Small intestine (tissue), 7 donors: ENCODE measurements around the gene EML5. TPM values are rescaled to one million over a fixed set of nuclear protein-coding genes. Genes with fewer than 3 reads are reported as not detected.

Experiments
- DNase-seq, 2 donors: peaks; one replicate each; pipeline versions ENCODE4 v3.0.0 to v3.0.0-alpha.2; 2013
- FAIRE-seq: peaks from 2 replicates; lab custom pipeline; 2012; peaks lifted over from hg19 to GRCh38; lab: Jason Lieb, UNC
- H3K27ac ChIP-seq, 3 donors: one replicate each; pipeline ENCODE4 v1.5.1; 2013; ENCODE audit warnings: low read length in 2 of 3, mild to moderate bottlenecking in 2 of 3, control low read depth in 1 of 3, inconsistent platforms in 1 of 3, low read depth in 1 of 3, moderate library complexity in 1 of 3
- H3K27me3 ChIP-seq, 3 donors: one replicate each; pipeline ENCODE4 v1.6.1; 2013; ENCODE audit warnings: low read length in 3 of 3, inconsistent platforms in 1 of 3; ENCODE audit not compliant: control insufficient read depth in 3 of 3, insufficient read depth in 3 of 3
- H3K36me3 ChIP-seq, 3 donors: one replicate each; pipeline ENCODE4 v1.6.1; 2013; ENCODE audit warnings: low read length in 3 of 3, inconsistent platforms in 1 of 3, low read depth in 1 of 3, mild to moderate bottlenecking in 1 of 3, moderate library complexity in 1 of 3; ENCODE audit not compliant: control insufficient read depth in 3 of 3, insufficient read depth in 2 of 3
- H3K4me1 ChIP-seq, 3 donors: one replicate each; pipeline ENCODE4 v1.6.1; 2013; ENCODE audit warnings: low read length in 2 of 3, inconsistent platforms in 1 of 3, low read depth in 1 of 3, mild to moderate bottlenecking in 1 of 3, moderate library complexity in 1 of 3; ENCODE audit not compliant: control insufficient read depth in 3 of 3, insufficient read depth in 2 of 3
- H3K4me3 ChIP-seq, 3 donors: one replicate each; pipeline ENCODE4 v1.5.1; 2013; ENCODE audit warnings: low read length in 3 of 3, control low read depth in 1 of 3, inconsistent platforms in 1 of 3, low read depth in 1 of 3, mild to moderate bottlenecking in 1 of 3, moderate library complexity in 1 of 3
- H3K9me3 ChIP-seq, 2 donors: one replicate each; pipeline ENCODE4 v1.6.1; 2013; ENCODE audit warnings: low read depth in 1 of 2, low read length in 1 of 2; ENCODE audit not compliant: control insufficient read depth in 2 of 2, insufficient read depth in 1 of 2
- WGBS, 3 donors: extraction: QIAGEN DNeasy Blood & Tissue Kit; methylation state at CpG; one replicate each; pipeline ENCODE4 v1.1.7; 2013; 5-methylcytosine and 5-hydroxymethylcytosine counted together
- polyA plus RNA-seq, 4 donors: library from polyadenylated mRNA; stranded (reverse) in 3 of 4; unstranded in 1 of 4; fragments of 200-250 nt in 3 of 4; fragments of 120-200 nt in 1 of 4; gene quantifications; one replicate each; pipeline versions ENCODE4 v1.2.1 to v1.2.3, GENCODE V29; 2013
- donor health status: healthy with polysubstance abuse.
- donor health status: control.
- donor health status: control.
- donor health status: Bipolar disorder and iron deficiency.
- donor health status: healthy.

Gene EML5
- polyA plus RNA-seq, 4 donors = 0.70 to 1.5 TPM; not detected in 2

DNA sequence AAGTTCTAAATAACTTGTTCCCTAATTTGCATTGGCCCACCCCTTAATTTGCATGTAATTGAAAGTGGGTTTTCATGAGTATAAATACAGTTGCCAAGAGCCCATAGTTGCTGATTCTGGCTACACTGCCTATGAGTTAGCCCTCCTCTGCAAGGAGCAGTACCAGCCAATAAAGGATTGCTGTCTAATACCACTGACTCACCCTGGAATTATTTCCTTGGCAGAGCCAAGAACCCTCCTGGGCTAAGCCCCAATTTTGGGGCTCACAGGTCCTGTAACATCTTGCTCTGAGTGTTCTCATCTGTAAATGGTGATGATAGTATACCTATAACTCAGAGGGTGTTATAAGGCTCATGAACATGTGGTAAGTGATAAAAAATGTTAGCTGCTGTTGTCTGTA, 38.5 kb upstream of the EML5 start:
- FAIRE-seq = no peak
- H3K4me1 ChIP-seq = no peaks in the 10 kb centered on the region
- H3K9me3 ChIP-seq = peaks cover 0 to 4% of the 10 kb centered on the region in 2 donors
- peaks cover 0 to 6% (median 0%) of the 10 kb centered on the region in 3 donors for H3K36me3 ChIP-seq
- H3K4me3 ChIP-seq = no peak overlapping the region
- no peaks in the 10 kb centered on the region for H3K27me3 ChIP-seq
- H3K27ac ChIP-seq = no peak overlapping the region
- no peak for DNase-seq

DNA sequence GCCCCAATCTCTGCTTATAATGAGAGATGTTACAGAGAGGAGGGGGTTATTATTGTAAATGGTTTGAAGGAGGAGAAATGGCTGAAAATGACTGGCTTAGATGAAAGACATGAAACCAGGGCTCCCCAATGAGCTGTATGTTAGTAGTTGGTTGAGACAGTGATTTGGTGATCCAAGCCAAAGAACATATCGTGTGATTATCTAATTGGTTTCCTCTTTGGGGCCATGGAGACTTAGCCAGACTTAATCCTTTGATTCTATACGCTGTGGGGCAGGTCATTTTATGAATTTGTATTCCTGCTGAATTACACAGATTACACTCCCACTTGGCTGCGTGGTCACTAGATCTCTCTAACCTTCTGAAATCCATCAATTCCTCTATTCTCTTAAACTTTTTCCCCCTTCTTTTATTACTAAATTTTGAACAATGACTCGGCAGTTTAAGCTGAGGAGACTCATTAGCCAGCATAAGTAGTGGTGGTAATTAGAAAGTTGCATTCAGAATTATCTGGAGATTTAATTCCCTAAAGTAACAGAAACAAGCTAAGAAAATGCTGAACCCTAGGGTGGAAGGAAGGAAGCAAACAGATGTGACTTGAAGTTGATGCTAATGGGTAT, 37.0 kb upstream of the EML5 start:
- FAIRE-seq (no peak), DNase-seq (no peak)
- no peaks in the 10 kb centered on the region for H3K27me3 ChIP-seq
- peaks cover 0 to 6% (median 0%) of the 10 kb centered on the region in 3 donors for H3K36me3 ChIP-seq
- H3K4me1 ChIP-seq = peaks cover 0 to 3% (median 0%) of the 10 kb centered on the region in 3 donors
- no peak overlapping the region for H3K4me3 ChIP-seq
- H3K9me3 ChIP-seq = peaks cover 0 to 4% of the 10 kb centered on the region in 2 donors
- 85 to 91% (median 87%) methylated on average over 4 of the region's 4 CpGs for WGBS, 3 donors
- no peak overlapping the region for H3K27ac ChIP-seq

DNA sequence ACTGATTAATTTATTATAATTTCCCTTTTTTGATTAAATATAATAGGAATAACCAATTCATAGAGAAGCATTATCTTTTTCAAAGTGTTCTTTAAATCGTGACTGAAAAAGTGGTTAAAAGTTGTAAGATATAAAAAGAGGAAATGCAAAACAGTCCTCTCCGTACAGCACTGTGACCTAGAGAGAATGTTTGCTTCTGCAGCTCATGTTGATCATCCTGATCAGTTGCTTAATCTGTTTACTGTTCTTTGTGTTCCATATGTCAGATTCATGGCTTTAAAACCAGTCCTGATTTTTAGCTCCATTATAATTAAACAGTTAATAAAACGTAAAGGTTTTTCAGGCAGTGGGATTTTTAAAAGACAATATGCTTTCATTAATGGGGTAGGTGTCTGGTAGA, 36.4 kb upstream of the EML5 start:
- WGBS, 3 donors = 58 to 78% (median 64%) methylated on average over 3 of the region's 3 CpGs
- peaks cover 0 to 6% (median 0%) of the 10 kb centered on the region in 3 donors for H3K36me3 ChIP-seq
- DNase-seq (no peak), FAIRE-seq (no peak)
- no peak overlapping the region for H3K27ac ChIP-seq
- peaks cover 0 to 3% (median 0%) of the 10 kb centered on the region in 3 donors for H3K4me1 ChIP-seq
- H3K9me3 ChIP-seq = peaks cover 0 to 4% of the 10 kb centered on the region in 2 donors
- H3K4me3 ChIP-seq = no peak overlapping the region
- no peaks in the 10 kb centered on the region for H3K27me3 ChIP-seq

DNA sequence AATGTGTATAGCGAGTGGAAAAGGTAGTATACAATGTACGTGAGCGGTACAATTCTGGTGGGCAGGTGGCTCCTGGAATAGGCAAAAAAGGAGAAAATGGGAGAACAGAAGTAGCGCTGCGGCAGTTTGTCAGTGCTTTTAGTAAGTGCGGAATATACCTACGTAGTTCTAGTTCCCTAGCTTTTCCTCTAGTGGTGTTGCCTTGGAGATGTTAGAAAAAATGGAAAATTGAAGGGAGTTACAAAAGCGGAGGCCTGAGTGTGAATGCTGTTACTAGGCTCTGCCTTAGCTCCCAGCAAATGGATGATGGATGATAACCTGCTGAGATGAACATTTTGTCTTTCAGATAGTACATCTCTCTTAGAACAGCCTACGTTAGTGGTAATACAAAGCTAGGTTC, 32.8 kb upstream of the EML5 start:
- H3K9me3 ChIP-seq = no peaks in the 10 kb centered on the region
- FAIRE-seq = no peak
- no peak overlapping the region for H3K27ac ChIP-seq
- H3K4me1 ChIP-seq = peaks cover 0 to 3% (median 2%) of the 10 kb centered on the region in 3 donors
- H3K4me3 ChIP-seq = peak overlapping the region in 1 of 3 donors; percentile 97
- H3K36me3 ChIP-seq = no peaks in the 10 kb centered on the region
- no peak for DNase-seq
- H3K27me3 ChIP-seq = no peaks in the 10 kb centered on the region
- 95 to 96% (median 96%) methylated on average over 9 of the region's 9 CpGs for WGBS, 3 donors

DNA sequence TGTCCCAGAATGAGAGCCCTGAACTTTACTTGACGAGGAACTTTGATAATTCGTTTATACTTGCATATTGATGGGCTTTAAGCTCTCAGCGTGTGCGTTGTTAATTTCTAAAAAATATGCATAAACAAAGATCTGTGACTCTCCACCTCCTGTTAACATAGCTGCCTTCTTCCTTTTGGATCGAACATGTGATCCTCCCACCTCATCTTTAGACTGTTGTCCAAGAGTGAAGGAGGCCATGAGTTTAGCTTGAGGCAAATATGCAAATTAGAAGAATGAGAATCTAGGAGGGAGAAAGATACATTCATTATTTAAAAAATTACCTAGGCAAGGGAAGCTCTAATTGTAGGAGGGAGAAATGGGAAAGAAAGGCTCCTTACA, 32.3 kb upstream of the EML5 start:
- no peaks in the 10 kb centered on the region for H3K27me3 ChIP-seq
- H3K4me1 ChIP-seq = peaks cover 0 to 3% (median 2%) of the 10 kb centered on the region in 3 donors
- FAIRE-seq (no peak), DNase-seq (no peak)
- no peaks in the 10 kb centered on the region for H3K9me3 ChIP-seq
- H3K36me3 ChIP-seq = no peaks in the 10 kb centered on the region
- peak overlapping the region; percentile 32 to 97 (median 61) for H3K4me3 ChIP-seq
- 3 to 8% (median 4%) methylated on average over 5 of the region's 5 CpGs for WGBS, 3 donors
- peak overlapping the region; percentile 25 to 89 (median 86) for H3K27ac ChIP-seq

DNA sequence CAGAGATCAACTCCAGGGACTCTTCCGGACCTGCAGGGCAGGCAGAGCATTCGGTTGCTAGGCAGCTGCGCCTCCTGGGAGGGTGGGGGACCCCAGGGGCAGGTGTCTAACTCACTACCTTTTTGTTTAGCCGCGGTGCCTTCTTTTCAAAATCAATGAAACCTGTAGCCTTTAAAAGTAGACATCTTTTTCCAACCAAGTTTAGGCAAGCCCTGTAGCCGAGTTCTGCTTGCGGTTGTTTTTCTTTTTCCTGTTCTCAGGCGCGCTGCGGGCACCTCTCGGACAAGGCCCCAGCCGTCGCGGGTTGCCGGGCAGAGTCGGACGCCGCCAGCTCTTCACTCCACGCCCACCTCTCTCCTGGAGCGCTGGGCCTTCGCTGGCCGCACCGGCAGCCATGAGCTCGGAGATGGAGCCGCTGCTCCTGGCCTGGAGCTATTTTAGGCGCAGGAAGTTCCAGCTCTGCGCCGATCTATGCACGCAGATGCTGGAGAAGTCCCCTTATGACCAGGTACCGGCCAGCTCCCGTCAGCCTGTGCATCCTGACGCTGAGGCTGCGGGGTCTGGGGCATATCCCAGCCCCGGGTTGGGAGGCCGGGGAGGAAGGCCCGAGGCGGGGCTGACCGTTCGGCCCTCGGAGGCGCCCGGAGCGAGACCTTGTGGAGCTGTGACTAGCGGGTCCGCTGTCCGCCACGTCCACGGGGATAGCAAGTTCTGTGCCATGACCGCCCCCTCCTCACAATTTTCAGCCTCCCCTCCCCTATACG, 31.7 kb upstream of the EML5 start, which contains the start of gene TTC8:
Gene TTC8 (plus strand): TSS at position 338 of the 764 bp plus-strand sequence. CDS start 57 bp downstream, at position 395.
- 0 to 1% (median 0%) methylated on average over 44 to 50 of the region's 50 CpGs for WGBS, 3 donors
- no peaks in the 10 kb centered on the region for H3K9me3 ChIP-seq
- H3K27me3 ChIP-seq = no peaks in the 10 kb centered on the region
- H3K4me3 ChIP-seq = peak within 1 kb of the TSS; percentile 32 to 97 (median 61)
- DNase-seq (peak; percentile 86 to 95), FAIRE-seq (no peak)
- peak within 1 kb of the TSS; percentile 50 to 89 (median 86) for H3K27ac ChIP-seq
- H3K4me1 ChIP-seq = peaks cover 0 to 3% (median 2%) of the 10 kb centered on the region in 3 donors
- H3K36me3 ChIP-seq = no peaks in the 10 kb centered on the region

DNA sequence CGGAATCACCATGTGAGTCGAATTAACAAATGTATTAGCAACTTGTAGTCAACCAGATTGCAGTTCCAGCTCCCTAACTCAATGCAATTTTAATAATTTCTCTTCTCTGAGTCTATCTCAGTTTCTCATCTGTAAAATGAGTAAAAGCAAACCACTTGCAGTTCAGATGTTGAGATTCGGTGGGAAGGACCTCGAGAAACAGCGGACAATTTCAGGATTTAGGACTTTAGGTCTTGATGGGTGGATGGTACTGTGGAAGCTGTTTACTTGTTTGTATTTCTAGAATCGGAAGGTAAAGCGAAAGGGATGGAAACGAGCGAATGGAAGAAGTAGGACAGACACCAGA, 31.2 kb upstream of the EML5 start:
- H3K36me3 ChIP-seq = no peaks in the 10 kb centered on the region
- H3K9me3 ChIP-seq = no peaks in the 10 kb centered on the region
- FAIRE-seq (no peak), DNase-seq (no peak)
- no peaks in the 10 kb centered on the region for H3K27me3 ChIP-seq
- peak overlapping the region in 2 of 3 donors; percentile 61 to 97 for H3K4me3 ChIP-seq
- peaks cover 0 to 3% (median 2%) of the 10 kb centered on the region in 3 donors for H3K4me1 ChIP-seq
- H3K27ac ChIP-seq = peak overlapping the region in 2 of 3 donors; percentile 86 to 89
- 3 to 7% (median 3%) methylated on average over 9 of the region's 9 CpGs for WGBS, 3 donors

DNA sequence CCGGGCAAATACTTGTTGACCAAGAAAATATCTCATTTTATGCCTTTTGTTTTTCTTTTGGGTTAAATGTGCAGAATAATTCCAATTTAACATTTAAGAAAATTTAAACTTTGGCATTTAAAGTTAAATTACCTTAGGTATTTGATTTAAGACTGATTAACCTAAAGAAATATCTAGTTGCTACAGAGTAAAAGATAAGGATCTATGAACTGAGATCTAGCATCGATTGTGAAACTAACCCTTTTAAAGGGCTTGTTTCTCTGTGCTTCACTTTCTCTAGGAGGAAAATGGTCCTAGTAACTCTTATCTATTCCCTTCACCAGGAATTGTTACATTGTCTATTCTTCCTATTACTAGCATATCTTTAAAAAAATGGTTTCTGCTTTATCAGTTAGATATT, 29.1 kb upstream of the EML5 start:
- Histone ChIP-seq H3K27me3 (no peaks in the 10 kb centered on the region), H3K36me3 (no peaks in the 10 kb centered on the region), H3K4me1 (peaks cover 0 to 3% (median 2%) of the 10 kb centered on the region in 3 donors), H3K4me3 (no peak overlapping the region), H3K9me3 (no peaks in the 10 kb centered on the region), H3K27ac (no peak overlapping the region)
- DNase-seq (no peak), FAIRE-seq (no peak)
- WGBS, 3 donors = 54 to 65% (median 55%) methylated on average over 2 of the region's 2 CpGs
